Measurements from ENCODE around the gene GAS2L2. TPM values are rescaled to one million over a fixed set of nuclear protein-coding genes. Genes with fewer than 3 reads are reported as not detected.
"Not testable (repeated sequence)": the region's sequence is repeated elsewhere in the genome, so short reads cannot be mapped to it uniquely, and the experiment has no call there.

The GAS2L2 gene
- total RNA-seq, 1 donor from 2014 or later: not detected

GRCh38 chr17:35773679-35774425, 20.8 kb upstream of the GAS2L2 start:
- DNase-seq (ENCODE audit: extremely low read depth, low read depth, low spot score): no peak

- no peak for DNase-seq (ENCODE audit: extremely low read depth, low read depth, low spot score)
Measured at GRCh38 chr17:35773129-35773528, 20.1 kb upstream of the GAS2L2 start.

- no peak for DNase-seq (ENCODE audit: extremely low read depth, low read depth, low spot score)
Measured at GRCh38 chr17:35769895-35770486, 17.0 kb upstream of the GAS2L2 start.

GRCh38 chr17:35768797-35769196, 15.8 kb upstream of the GAS2L2 start:
- DNase-seq (ENCODE audit: extremely low read depth, low read depth, low spot score): no peak

- DNase-seq (ENCODE audit: extremely low read depth, low read depth, low spot score): no peak
Measured at GRCh38 chr17:35766903-35767510, 14.0 kb upstream of the GAS2L2 start.

GRCh38 chr17:35766489-35766877, 13.4 kb upstream of the GAS2L2 start:
- no peak for DNase-seq (ENCODE audit: extremely low read depth, low read depth, low spot score)

- no peak for DNase-seq (ENCODE audit: extremely low read depth, low read depth, low spot score)
Measured at GRCh38 chr17:35765756-35766488, 12.9 kb upstream of the GAS2L2 start.

- no peak for DNase-seq (ENCODE audit: extremely low read depth, low read depth, low spot score)
Measured at GRCh38 chr17:35765086-35765710, 12.2 kb upstream of the GAS2L2 start.

- DNase-seq (ENCODE audit: extremely low read depth, low read depth, low spot score): no peak
Measured at GRCh38 chr17:35764123-35764991, 11.3 kb upstream of the GAS2L2 start.

GRCh38 chr17:35763767-35764122, 10.7 kb upstream of the GAS2L2 start:
- DNase-seq (ENCODE audit: extremely low read depth, low read depth, low spot score): no peak

- DNase-seq (ENCODE audit: extremely low read depth, low read depth, low spot score): no peak
Measured at GRCh38 chr17:35761601-35762000, 8.6 kb upstream of the GAS2L2 start.

- no peak for DNase-seq (ENCODE audit: extremely low read depth, low read depth, low spot score)
Measured at GRCh38 chr17:35760587-35760986, 7.5 kb upstream of the GAS2L2 start, which contains the start of gene C17orf50. TSS of gene C17orf50 (plus strand) at chr17:35760887. CDS start at chr17:35760942, 55 bp downstream.

- DNase-seq (ENCODE audit: extremely low read depth, low read depth, low spot score): no peak
Measured at GRCh38 chr17:35757243-35757642, 4.2 kb upstream of the GAS2L2 start.

- DNase-seq (ENCODE audit: extremely low read depth, low read depth, low spot score): no peak
Measured at GRCh38 chr17:35752471-35752870, 568 bp downstream of the GAS2L2 start.

- not testable (repeated sequence) for DNase-seq (ENCODE audit: extremely low read depth, low read depth, low spot score)
Measured at GRCh38 chr17:35751541-35751940, 1.5 kb downstream of the GAS2L2 start.

GRCh38 chr17:35750526-35751395, 2.3 kb downstream of the GAS2L2 start:
- no peak for DNase-seq (ENCODE audit: extremely low read depth, low read depth, low spot score)

- no peak for DNase-seq (ENCODE audit: extremely low read depth, low read depth, low spot score)
Measured at GRCh38 chr17:35749560-35750412, 3.3 kb downstream of the GAS2L2 start.

GRCh38 chr17:35748979-35749378, 4.1 kb downstream of the GAS2L2 start:
- DNase-seq (ENCODE audit: extremely low read depth, low read depth, low spot score): no peak

Data from glomerular endothelial cell (primary cell).